IPS-18c (cell line): ENCODE results near the gene LMNB1.
"Not testable (repeated sequence)": the region's sequence is repeated elsewhere in the genome, so short reads cannot be mapped to it uniquely, and the experiment has no call there.

Experiments used
- H3K4me3 ChIP-seq: 2 replicates; pipeline ENCODE4 v1.7.0; 2013; ENCODE audit warnings: low read depth, mild to moderate bottlenecking, low read length, moderate library complexity; ENCODE audit not compliant: insufficient read depth
- H3K9me3 ChIP-seq: one replicate; pipeline ENCODE4 v1.6.1; 2013; ENCODE audit warnings: mild to moderate bottlenecking, low read length, moderate library complexity; ENCODE audit not compliant: control insufficient read depth, insufficient read depth

The LMNB1 gene

DNA sequence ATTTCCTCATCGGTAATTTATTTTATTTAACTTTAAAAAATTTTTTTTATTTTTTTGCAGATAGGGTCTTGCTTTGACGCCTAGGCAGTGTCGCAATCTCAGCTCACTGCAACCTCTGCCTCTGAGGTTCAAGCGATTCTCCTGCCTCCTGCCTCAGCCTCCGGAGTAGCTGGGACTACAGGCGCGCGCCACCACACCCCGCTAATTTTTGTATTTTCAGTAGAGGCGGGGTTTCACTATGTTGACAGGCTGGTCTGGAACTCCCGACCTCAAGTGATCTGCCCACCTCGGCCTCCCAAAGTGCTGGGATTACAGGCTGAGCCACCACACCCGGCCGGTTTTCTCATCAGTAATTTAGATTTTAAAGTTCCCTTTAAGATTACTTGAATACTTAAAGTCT, 2.3 kb upstream of the LMNB1 start:
- not testable (repeated sequence) for H3K9me3 ChIP-seq, H3K4me3 ChIP-seq

GRCh38 chr5:126777257-126777974, 480 bp downstream of the LMNB1 start:
- H3K4me3 ChIP-seq, result peak overlapping the region; percentile 98
- H3K9me3 ChIP-seq, result no peaks in the 10 kb centered on the region

DNA sequence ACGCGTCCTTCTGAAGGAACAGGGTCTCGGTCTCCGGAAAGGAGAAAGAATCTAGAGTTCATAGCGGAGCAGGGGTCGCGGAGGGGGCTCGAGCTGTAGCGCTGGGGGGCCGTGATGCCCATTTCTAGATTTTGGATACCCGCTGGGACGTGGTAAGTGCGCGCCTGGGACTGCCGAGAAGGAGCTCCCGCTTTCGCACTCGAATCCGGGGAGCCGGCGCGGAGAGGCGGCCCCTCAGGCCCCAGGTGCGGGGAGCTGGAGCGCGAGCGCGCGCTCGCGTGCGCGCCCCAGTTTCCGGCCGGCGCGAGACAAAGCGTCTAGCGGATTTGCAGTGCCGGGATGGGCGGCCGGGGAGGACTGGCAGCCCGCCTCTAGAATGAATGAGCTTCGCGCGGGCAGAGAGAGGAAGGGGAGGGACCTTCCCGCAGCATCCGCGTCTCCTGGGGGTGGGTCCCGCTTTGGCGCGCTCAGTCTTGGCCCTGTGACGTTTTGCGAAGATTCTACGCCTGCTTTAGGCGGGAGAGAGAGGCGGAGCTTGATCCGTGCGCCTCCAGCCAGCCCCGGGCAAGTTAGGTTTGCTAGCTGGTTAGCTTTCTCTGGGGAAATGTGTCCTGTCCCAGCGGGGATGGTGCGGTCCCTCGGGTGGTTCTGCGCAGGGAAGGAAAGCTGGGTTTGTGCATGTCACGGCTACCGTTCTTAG, 1.2 kb downstream of the LMNB1 start:
- Histone ChIP-seq H3K4me3 (peak overlapping the region; percentile 98), H3K9me3 (no peaks in the 10 kb centered on the region)

DNA sequence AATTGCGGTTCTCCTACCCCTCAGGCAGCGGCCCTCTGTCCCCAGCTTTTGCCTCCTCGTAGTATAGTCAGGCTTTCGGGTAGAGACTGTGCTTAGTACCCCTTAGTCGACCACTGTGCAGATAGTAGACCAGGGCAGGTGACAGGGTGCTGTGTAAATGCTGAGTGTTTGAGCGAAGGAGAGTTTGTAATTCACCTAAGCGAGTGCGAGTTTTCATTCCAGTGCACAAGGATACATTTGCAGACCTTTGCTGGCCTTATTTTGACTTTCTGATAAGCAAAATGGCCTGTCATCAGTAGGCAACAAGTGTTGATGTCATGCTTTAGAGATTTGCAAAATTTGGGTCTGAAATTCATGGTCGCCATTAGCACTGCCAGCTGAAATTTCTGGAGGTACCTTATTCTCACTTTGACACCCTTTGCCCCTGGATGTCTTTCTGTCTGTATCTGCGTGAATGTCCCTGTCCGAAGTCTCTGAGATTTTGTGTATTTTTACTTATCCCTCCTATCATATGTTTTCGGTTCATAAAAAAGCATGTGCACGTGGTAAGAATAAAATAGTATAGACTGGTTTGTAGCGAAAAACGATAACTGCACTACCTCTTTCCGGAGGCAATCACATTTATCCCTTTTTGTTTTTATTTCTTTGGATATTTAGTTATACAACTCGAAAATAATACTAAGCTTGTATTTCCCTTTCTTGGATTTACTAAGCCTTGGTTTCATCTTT, 1.9 kb downstream of the LMNB1 start:
- peak overlapping the region; percentile 98 for H3K4me3 ChIP-seq
- no peaks in the 10 kb centered on the region for H3K9me3 ChIP-seq

DNA sequence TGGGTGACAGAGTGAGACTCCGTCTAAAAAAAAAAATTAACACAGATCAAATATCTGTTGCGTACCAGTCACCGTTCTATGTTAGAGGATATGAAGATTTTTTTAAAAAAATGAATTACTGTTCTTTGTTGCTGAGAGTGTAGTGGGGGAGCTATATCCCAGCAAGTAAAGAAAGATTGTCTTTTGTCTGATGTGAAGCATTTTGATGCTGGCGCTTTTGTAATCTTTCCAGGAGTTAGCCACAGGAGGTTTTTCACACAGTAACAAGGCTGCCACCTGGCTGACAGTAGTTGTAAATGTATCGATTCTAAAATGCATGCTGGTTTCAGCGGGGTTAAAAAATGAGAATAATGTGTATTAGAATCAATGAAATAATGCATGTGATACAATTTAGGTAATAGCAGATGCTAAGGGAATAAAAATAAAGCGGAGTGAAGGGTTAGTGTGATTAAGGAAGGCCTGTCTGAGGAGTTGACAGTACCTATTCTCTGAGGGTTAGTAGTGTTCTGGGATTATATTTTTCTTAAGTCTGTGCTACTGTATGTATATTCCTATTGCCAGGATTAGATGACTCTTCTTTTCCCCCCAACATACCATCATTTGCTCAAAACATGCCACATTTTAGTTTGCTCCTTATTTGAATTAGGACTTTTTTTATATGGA, 3.4 kb downstream of the LMNB1 start:
- H3K9me3 ChIP-seq, result no peaks in the 10 kb centered on the region
- no peak overlapping the region for H3K4me3 ChIP-seq

- H3K4me3 ChIP-seq, H3K9me3 ChIP-seq: not testable (repeated sequence)
These were observed 11.5 kb downstream of the LMNB1 start for GRCh38 chr5:126788409-126788808.

- H3K9me3 ChIP-seq, result no peaks in the 10 kb centered on the region
- no peak overlapping the region for H3K4me3 ChIP-seq
These were observed 16.2 kb downstream of the LMNB1 start for GRCh38 chr5:126793097-126793496.

DNA sequence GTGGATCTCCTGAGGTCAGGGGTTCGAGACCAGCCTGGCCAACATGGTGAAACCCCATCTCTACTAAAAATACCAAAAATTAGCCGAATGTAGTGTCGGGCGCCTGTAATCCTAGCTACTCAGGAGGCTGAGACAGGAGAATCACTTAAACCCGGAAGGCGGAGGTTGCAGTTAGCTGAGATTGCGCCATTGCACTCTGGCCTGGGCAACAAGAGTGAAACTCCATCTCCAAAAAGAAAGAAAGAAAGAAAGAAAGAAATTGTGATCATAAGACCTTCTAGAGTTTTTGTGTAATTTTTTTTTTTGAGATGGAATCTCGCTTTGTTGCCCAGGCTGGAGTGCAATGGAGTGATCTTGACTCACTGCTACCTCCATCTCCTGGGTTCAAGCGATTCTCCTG, 16.7 kb downstream of the LMNB1 start:
- not testable (repeated sequence) for H3K4me3 ChIP-seq, H3K9me3 ChIP-seq

DNA sequence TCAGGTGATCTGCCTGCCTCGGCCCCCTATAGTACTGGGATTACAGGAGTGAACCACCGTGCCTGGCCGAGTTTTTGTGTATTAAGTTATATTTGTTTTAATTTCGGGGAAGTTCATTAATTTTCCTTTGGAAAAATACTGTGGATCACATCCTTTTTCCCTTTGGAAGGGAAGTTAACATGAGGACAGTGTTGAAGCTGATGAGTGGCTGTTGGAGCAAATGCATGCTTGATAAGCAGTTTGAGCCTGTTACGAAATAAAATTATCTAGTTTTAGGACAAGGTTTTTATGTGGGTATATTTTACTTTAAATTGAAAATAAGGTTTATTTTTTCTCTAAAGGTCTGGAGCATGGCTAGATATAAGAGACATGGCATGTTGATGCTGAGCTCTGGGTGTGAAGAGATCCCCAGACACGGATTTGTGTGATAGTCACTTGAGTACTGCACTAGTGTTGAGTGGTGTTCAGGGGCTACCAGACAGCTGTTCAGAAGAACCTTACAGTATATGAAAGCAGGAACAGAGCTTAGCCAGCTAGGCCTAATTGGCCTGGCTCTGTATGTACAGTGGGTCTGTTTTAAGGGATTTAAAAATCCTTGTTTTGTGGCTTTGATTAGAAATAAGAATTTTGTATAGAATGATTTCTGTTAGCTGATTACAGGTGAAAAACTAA, 17.4 kb downstream of the LMNB1 start:
- no peak overlapping the region for H3K4me3 ChIP-seq
- no peaks in the 10 kb centered on the region for H3K9me3 ChIP-seq

DNA sequence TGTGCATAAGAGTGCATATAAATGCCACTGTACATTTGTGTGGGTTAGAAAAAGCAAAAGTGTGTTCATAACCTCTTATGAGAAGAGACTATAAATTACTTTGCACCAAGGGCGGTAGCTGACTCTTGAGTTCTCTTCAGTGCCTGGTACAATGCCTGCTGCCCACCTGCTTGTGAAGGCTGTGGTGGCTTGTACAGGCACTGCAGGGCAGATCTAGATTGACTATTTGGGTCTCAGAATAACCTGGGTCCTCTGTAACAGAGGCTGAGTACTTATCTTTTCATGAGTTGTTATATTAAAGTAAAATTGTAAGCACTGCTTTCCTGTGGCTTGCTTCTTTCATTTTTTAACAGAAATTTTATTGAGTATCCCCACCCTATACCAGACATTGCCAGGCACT, 22.8 kb downstream of the LMNB1 start:
- Histone ChIP-seq H3K4me3 (no peak overlapping the region), H3K9me3 (no peaks in the 10 kb centered on the region)

- Histone ChIP-seq H3K9me3 (no peaks in the 10 kb centered on the region), H3K4me3 (no peak overlapping the region)
These were observed 24.4 kb downstream of the LMNB1 start for GRCh38 chr5:126801174-126801991.

DNA sequence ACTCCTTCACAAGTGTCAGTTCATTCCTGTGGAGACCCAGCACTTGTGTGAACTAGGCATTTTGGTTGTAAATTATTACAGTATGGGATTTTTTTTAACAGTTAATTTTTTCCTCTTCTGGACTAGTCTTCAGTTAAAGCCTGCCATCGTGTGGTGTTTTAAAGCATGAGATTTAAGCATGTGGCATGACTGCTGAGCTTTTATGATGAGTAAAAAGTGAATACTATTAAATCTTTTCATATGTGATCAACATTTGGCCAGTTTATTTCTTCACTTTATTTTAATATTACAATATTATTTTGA, 25.0 kb downstream of the LMNB1 start:
- Histone ChIP-seq H3K9me3 (no peaks in the 10 kb centered on the region), H3K4me3 (no peak overlapping the region)

DNA sequence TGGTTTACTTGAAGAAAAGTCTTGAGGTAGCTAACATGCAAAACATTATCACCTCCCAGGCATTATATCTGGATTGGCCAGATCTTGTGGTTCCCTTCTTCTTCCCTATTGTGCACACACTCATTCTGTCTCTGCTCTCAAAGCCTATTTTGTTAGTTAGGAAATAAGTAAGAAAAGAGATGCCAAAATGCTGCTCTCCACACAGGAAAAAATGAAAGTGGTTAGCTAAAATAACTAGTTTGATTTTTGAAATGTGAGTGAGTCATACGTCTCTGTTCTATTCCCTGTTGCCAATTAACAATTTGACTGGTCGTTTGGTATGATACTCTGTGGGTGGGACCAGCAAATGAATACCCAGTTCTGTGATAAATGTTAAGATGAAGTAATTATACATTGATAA, 28.1 kb downstream of the LMNB1 start:
- Histone ChIP-seq H3K4me3 (no peak overlapping the region), H3K9me3 (no peaks in the 10 kb centered on the region)

- Histone ChIP-seq H3K9me3 (no peaks in the 10 kb centered on the region), H3K4me3 (no peak overlapping the region)
These were observed 31.6 kb downstream of the LMNB1 start for GRCh38 chr5:126808521-126808988.

DNA sequence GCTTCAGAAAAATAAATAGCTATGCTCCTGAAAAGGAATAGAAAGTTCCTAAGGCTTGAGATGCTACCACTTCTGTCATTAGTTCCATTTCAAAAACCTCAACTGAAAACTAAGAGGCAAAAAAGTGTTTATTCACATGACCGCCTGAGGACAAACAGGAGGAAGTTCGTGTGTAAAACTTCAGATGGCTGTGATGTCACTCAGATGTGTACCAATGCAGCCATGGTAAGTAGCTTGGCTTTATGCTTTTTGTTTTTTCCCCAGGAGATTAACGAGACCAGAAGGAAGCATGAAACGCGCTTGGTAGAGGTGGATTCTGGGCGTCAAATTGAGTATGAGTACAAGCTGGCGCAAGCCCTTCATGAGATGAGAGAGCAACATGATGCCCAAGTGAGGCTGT, 33.0 kb downstream of the LMNB1 start:
- Histone ChIP-seq H3K4me3 (no peak overlapping the region), H3K9me3 (no peaks in the 10 kb centered on the region)

DNA sequence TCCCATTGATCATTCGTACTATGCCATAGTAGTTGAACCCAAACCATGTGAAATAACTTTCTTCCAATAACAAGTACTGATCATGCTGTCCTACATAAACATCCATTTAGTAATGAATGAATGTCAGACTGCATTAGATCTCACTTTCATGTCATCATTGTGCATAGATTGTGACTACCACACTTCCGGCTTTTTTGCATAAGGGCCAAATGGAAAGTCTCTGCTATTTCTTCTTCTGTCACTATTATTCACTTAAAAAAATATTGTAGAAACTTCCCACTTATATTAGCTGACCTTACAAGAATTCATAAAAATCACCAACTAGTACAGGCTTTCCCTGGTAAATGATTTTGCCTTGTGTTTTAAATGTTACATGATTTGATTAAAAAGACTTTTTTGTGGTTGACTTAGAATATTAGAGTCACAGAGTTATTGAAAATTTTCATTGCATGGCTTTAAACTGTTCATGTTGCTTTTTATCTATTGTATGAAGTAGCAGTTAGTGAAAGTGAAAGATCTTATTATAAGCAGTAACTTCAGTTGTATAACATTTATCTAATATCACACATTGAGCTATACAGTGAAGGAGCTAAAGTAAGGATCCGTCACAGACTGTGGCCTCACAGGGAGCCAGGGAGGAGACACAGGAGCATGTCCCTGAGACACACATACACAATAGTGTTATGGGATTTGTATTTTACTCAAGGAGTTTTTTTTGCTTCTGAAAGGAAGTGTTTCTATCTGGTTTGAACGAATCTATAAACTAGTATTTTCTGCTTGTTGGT, 33.9 kb downstream of the LMNB1 start:
- H3K9me3 ChIP-seq, result no peaks in the 10 kb centered on the region
- H3K4me3 ChIP-seq, result no peak overlapping the region
